Hematopoietic multipotent progenitor cell treated with erythropoietin and hydrocortisone succinate and interleukin-3 and kit ligand, for 6 days (in vitro differentiated cells): ENCODE results near the gene PPM1H.
"Not testable (repeated sequence)": the region's sequence is repeated elsewhere in the genome, so short reads cannot be mapped to it uniquely, and the experiment has no call there.

Experiments used
- DNase-seq: peaks from one replicate; pipeline ENCODE4 v3.0.0-alpha.2; 2015

PPM1H gene

GRCh38 chr12:62729579-62730544, 205.1 kb downstream of the PPM1H start:
- DNase-seq: not testable (repeated sequence)

GRCh38 chr12:62728741-62729140, 206.2 kb downstream of the PPM1H start:
- DNase-seq: no peak

DNA sequence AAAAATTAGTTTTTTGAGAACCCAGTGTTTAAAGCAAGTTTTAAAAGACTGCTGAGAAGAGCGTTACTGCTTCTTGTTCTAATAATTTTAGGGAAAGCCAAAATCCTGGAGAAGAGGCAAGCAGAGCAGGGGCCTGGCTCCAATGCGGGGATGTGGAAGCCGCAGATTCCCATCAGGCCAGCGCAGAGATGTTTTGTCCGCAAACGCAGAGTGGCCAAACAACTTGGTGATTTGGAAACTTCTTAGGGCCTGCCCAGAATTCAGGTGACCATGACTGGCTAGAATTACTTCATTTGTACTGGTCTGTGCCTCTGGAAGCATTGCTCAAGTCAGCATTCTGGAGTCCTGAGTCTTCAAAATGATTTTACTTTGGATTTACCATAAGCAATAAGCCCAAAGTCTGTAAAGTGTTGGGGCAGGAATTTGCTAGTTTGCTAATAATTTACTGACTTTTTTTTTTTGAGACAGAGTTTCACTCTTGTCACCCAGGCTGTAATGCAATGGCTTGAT, 208.4 kb downstream of the PPM1H start:
- DNase-seq: no peak

DNA sequence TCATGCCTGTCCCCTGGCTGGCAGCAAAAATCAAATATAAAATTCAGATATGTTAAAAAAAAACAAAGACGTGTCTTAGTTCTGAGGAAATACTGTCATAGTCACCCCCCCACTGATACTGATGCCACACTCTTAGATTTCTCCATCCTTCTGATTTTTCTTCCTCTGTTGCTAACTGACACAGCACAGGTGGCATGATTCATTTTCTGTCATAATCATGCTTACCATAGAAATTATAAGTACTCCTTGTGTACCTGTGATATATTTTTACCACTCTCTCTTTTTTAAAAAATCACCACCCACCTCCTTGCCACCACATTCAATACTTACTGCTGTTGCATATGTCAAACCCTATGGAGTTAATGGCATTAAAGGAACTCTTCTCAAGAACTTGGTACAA, 209.2 kb downstream of the PPM1H start:
- DNase-seq: no peak

DNA sequence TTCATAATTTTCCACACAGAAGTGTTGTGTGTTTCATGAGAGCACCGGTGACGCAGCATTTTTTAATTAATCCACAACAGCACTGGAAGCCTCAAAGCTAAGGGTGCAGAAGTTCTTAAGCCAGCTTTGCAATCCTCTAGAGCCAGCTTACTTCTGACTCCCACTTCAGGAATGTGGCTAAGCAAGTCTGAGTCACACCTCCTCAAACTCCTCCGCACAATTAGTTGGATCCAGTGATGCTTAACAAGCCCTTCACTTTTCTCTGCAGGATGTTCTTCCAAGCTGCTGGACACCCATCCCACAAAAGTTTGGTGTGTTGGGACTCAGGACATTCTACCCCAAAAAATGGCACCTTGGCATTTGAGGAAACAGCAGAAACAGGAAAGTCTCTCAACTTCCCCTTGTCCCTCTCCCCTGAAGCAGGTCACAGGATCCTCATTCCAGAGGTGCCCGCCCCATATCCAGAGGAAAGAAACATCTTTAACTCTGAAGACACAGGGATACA, 210.0 kb downstream of the PPM1H start:
- no peak for DNase-seq

DNA sequence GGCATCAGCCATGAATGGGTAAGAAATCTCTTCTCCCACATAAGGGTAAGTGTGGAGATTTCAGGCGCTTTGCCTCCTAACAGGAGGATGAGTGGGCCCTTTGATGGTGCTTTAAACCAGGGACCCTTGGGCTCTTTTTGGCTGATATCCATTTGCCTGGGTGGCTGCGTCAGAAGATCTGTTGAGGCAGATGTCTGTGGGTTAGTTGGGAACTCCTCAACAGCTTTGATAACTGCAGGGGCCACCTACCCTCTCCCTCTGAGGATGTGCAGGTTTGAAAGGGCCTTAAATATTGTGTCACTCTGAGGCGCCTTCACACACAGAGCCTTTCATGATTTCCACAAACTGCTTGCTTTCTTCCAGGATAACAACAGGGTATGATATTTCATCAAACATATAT, 210.7 kb downstream of the PPM1H start:
- DNase-seq: no peak

DNA sequence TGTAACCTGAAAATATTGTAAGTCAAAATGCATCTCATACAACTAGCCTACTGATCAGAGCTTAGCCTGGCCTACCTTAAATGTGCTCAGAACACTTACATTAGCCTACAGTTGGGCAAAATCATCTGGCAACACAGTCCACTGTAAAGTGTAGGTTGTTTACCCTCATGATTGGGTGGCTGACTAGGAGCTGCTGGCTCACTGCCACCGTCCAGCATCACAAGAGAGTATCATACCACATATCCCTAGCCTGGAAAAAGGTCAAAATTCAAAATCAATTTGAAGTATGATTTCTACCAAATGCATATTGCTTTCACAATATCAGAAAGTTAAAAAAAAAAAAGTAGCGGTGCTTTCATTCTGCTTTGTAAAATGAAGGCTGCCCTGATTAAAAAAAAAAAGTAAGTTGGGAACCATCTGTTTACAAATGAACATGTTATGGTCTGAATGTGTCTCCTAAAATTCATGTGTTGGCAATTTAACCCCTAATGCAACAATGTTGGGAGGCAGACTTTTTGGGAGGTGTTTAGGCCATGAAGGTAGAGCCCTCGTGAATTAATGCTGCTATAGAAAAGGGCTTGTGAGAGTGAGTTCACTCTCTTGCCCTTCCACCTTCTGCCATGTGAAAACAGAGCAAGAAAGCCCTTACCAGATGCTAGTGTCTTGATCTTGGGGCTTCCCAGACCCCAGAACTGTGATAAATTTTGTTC, 211.8 kb downstream of the PPM1H start:
- DNase-seq: no peak

DNA sequence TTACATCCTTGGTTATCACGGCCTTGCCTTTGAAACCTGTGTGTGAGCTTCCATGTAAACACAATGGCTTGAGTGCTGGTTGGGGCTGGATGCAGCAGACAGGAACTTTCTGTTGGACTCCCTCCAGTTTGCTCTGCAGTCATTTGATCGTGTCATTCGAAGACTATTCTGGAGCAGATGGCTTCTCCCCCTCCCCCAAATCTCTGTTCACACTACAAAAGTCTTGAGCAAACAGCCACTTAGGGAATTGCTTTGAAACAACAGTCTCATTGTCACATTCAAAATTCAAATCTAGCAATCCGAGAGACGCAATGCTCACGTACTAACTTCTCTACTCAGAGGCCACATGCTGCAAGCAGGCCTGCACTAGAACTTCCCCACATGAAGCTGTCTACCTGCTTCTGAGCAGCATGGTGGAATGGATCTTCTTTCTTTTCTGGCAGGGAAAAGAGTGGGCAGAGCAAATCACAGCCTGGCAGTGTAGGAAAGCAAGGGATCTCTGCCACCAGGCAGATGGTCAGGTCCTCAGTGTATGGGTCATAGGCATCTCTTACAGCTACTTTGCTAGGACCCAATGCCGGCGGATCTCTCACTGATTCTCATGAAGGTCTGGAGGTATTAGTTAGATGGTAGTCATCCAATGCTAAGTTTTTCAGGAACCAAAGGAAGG, 214.2 kb downstream of the PPM1H start:
- DNase-seq: no peak

- no peak for DNase-seq
Observed at GRCh38 chr12:62720025-62720424, 214.9 kb downstream of the PPM1H start.

DNA sequence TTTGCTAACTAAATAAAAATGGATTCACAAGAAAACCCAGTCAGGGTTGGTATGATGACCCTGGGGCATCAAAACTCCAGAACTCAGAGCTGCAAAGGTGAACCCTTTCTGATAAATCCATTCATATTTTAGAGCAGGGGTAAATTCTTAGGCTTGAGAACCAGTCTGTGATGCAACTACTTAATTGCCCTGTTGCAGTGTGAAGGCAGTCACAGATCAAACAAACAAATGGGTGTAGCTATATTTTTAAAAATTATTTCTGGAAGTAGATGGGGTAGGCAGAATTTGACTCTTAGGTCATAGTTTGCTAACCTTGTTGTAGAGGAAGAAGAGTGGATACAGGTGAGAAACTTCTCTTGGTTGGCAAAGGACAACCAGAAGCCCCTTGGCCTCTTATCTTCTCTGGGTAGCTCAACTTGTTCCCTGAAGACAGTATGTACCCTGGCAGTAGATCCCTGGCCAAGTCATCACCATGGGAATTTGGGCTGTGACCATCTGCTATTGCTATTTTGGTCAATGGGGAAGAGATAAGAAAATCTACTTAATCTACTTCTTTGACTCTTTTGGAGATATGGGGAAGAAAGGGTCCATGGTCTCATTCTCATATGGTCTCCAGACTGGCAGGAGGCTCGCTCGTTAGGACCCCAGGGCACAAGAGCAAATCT, 216.1 kb downstream of the PPM1H start:
- DNase-seq: no peak

DNA sequence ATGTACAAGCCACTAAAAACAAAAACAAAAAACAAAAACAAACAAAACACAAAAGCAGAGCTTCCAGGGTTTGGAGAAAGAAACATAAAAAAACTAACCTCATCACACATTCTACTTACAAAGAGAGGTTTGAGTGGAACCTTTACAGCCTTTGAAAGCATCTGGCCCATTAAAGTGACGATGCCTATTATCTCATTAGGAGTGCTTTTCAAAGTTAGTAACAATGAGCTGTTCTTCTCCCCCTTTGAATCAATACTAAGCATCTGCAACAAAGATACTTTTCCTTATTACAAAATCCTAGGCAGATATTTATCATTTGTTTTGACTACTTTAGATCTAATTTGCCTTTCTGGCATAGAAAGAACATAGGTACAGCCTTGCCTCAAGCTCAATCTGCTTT, 217.3 kb downstream of the PPM1H start:
- no peak for DNase-seq

GRCh38 chr12:62716866-62717525, 218.0 kb downstream of the PPM1H start:
- DNase-seq: no peak

DNA sequence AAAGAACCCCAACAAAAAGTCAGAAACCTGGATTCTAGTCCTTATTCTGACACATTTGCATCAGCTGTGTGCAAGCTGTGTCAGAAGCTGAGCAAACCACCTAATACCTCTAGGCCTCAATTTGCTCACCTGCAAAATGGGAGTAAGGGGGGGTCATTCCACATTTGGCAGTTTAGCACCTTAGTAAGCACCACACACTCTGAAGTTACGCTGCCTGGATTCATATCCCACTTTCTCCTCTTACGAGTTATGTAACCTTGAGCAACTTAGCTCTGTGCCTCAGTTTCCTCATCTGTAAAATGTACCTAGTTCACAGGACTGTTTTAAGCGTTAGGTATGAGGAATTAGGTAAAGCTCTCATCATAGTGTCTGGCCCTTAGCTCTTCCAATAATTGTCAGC, 218.9 kb downstream of the PPM1H start:
- no peak for DNase-seq

DNA sequence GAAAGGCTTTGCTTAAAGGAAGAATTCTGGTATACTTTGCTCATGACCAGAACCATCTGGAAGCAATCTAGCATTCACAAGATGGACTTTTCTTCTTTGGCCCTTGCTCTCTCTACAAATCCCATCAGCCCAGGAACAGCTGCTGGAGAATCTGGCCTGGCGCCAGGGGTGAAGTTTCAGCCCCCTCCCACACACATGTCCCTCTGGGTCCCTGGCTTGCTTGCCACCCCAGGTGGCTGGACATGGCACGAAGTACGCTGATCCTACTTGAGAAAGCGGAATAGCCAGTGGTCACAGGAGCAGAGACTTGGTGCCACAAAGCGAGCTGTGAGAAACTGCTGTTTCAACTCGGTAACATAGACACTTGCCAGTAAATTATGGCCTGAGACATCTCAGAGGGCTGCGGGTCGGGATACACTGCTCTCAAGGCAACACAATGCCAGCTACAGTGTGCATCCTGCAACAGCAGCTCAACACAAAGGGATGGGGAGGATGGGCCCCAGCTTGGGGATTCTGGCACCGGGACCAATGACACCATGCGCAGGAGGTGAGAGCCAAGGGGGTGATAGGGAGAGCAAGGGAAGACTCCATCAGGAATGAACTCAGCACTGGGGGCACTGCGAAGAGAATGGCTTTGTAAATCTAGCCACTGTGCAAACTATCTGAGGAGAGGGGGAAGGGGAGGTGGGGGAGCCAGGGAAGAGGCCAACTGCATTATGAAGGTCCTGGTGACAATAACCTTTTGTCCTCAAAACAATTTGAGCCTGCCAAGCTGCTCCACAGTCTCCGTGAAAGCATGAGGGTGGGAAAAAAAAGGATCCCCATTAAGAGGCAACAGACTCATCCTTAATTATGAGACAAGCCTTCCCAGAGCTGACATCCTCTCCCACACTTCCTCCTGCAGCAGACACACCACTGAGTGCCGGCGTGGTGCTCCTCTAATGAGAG, 219.9 kb downstream of the PPM1H start:
- DNase-seq: no peak

- DNase-seq: no peak
Observed at GRCh38 chr12:62714181-62714773, 220.7 kb downstream of the PPM1H start.

GRCh38 chr12:62713723-62714122, 221.2 kb downstream of the PPM1H start:
- DNase-seq: no peak

- DNase-seq: no peak
Observed at GRCh38 chr12:62712681-62713573, 222.0 kb downstream of the PPM1H start.

- no peak for DNase-seq
Observed at GRCh38 chr12:62711631-62712241, 223.2 kb downstream of the PPM1H start.

DNA sequence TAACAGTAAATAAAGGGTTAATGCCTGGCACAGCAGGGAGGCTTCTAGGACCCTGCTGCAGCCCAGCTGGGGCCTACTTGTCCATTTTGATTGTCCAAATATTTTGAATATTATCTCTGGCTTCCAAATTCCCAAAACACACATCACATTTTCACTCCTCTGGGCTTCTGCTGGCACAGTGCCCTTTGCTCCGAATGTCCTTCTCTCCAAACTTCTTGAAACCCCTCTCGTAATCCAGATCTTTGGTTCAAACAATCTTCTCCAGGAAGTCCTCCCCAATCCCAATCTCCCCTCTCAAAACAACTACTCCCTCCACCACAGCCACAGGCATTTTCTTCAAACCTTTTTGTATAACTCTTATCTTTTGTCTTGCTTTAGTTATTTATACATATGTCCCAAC, 225.6 kb downstream of the PPM1H start:
- DNase-seq: no peak
